ENCODE data around the gene NPB.

The NPB gene

DNA sequence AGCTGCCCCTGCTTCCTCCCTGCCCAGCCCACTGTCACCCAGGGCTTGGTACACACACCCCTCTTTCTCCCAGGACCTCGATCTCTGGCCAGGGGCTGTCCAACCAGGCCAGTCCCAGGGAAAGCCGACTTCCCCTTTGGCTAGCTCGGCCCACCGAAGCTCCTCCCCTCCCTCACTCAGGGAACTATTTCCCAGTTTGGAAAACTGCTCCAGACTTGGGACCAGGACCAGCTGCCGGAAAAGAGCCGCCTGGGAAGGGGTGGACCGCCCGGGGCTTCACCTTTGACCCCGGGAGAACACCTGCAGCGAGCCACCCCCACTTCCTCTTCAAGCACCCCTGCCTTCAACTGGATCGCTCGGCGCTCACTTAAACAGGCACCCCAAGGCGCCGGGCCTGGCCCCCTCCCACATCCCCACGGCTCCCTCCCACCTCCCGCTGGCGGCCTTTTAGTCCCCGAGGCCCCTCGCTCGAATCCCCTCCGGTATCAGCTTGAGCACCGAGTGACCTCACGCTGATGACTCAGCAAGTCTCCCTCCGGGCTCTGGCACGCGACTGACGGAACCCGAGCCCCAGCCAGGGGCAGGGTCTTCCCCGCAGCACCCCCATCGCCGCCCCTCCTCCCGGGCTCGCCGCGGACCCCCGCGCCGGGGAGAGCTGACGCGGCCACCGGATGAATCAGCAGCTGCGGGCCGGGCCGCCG, 24.6 kb downstream of the NPB start:
- DNase-seq (ENCODE audit: low read depth), result no peak

DNA sequence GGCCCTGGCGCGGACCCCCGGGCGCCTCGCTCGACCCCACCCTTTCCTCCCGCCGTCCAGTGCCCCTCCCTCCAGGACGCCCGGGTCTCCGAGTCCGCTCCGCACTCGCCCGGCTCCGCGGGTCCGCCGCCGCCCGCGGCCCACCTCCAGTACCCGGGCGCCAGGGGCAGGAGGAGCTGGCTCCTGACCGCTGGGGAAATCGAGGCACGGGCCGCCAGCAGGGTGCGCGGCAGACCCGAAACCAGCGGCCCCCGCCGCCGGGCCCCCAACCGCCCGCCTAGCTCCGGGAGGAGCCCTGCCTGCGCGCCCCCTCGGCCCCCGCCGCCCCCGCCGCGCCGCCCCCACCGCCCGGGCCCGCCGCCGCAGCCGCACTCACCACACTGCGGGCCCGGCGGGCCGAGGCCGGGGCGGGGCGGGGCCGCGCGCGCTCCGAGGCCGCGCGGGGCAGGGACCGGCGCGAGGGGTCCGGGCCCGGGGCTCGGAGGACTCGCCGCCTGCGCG, 25.2 kb downstream of the NPB start:
- DNase-seq (ENCODE audit: low read depth), result no peak

DNA sequence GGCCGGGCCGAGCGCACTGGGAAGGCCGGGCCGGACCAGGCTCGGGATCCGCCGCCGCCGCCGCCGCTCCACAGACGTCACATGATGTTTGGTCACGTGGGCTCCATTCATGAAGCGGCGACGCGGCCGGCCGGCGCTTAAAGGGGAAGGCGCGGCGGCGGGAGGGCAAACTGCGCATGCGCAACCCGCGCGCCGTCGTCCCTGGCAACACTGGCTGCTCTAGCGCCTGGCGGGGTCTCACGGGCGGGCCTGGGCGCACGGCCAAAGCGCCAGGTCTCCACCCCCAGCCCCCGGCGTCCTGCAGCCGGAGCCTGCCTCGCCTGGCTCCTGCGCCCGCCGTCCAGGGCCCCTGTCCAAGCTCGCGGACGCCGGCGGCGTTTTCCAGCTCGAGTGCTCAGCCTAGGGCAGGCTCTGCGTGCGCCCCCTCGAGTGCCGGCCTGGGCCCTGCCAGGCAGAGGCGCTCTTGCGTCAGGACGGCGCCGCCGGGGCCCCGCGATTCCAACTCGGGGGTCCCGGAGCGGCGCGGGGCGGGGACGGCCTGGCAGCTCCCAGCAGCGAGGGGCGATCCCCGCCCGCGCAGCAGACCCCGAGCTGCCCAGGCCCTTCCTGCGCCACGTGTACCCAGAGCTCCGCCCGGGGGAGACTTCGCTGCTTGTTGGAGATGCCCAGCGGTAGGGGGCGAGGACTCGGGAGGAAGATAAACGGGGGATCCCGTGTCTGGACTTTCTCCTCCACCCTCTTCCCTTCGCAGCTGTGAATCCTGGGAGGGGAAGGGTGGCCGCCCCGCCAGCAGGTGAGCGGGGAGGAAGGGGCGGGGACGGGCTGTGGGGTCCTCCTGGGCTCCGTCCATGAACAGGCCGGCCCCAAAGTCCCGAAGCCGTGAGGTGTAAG, 25.9 kb downstream of the NPB start, which contains the start of gene MAFG:
Gene MAFG, minus strand, starts transcription at position 83 of the 891 bp plus-strand sequence. CDS start 4,550 bp downstream, outside the sequence.
- peak; percentile 73 for DNase-seq (ENCODE audit: low read depth)

DNA sequence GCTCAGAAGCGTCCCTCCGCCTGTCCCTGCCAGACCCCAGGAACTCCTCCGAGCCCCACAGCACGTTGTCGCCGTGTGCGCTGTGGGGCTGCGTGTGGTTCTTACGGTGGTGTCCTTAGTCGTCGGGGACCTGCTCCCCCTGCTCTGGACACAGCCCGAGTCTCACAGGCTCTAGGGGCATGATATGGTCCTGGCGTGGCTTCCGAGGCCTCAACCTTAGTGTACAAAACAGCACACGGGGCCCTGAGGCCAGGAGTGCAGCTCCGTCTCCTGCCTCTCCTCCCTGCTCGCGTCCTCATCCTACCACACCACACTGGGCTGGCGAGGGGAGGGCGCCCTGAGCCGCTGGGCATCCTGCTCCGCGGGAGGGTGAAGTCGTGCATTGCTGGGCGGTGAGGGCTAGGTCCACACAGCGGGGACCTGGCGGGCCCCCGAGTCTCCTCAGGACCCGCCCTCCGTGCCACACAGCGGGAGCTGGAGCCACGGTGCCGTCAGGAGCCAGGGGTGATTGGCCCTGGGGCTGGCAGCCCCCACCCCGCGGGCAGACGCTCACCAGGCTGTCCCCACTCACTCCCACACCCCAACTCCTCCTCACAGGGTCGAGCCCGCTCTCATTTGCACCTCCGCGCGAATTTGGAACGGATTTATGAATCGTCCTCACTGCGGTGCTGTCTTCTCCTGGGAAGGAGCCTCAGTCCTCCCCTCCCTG, 26.7 kb downstream of the NPB start:
- DNase-seq (ENCODE audit: low read depth), result no peak

DNA sequence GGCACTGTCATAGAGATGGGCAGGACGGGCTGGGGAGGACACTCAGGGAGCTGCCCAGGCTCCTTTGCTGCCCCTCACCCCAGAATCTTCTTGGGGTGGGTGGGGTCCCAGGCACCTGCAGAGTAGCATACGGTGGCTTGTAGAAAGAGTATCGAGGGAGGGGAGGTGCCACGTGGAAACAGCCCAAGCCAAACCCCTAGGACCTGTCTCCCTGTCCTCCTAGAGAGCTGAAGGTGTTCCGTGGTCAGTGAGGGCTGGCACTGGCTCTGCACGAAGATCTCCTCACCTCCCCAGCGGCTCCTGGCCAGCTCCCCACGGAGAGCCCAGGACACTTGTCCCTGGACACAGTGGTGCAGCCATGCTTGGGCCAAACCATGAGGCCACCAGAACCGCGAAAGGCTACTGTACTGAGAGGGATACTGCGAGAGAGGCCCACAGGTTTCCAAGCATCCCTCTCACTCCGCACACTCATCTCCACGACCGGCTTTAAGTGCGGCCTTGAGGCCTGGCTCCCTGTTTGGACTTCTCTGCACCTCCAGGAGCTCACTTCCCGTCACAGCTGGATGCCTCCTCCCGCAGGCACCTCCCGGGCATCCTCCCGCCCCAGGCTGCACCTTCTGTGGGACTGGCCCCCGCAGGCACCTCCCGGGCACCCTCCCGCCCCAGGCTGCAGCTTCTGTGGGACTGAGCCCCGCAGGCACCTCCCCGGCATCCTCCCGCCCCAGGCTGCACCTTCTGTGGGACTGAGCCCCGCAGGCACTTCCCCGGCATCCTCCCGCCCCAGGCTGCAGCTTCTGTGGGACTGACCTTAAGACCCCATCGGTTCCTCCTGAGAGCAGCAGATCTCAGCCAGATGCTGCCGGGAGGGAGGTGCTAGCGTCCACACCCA, 27.5 kb downstream of the NPB start:
- DNase-seq (ENCODE audit: low read depth), result no peak

DNA sequence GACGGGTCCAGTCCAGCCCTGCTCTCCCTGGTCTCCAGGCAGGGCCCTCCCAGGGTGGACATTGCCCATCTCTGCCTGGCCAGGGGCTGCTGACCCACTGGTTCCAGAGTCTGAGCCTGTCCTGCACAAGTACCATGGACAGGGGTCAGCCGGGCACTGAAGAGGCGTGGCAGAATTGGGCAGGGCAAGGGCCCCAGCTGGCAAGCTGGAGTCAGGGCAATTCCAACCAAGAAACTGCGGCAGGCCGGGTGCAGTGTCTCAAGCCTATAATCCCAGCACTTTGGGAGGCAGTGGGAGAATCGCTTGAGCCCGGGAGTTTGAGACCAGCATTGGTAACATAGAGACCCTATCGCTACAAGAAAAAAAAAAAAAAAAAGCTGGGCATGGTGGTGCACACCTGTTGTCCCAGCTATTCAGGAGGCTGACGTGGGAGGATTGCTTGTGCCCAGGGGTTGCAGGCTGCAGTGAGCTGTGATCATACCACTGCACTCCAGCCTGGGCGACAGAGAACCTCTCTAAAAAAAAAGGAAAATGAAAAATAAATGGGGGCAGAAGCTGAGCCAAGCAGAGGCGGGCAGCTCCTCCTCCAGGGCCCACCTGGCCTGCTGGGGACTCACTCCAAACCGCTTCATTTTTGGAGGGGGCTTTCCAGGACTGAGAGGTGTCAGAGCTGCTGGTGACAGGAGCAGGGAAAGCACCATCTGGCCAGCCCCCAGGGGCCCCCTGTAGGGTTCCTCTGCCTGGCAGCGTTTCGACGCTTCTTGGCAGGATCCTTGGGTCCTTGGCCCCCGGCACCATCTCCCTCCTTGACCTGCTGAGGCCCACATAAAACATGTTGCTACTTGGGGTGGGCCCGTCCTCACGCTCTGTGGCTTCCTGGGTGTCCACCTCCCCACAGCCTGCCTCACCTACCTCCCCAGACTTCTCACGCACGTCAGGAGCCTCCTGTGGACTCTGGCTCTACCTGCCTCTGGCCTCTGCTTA, 28.4 kb downstream of the NPB start:
- DNase-seq (ENCODE audit: low read depth), result no peak

DNA sequence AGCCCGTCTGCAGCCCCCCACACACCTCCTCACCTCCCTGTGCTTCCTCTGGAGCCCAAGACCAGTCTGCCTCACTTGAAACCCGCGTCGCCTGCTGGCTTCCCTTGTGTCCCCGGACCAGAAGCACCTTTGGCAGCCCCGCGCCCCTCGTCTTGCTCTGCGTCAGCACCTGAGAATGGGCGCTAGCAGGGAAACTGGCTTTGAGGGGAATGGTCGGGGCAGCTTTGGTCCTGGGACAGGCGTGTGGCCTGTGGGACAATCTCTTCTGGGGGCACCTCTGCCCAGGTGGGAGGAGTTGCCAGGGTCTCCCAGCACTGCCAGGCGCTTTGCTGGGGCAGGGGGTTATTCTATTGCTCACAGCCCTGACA, 29.1 kb downstream of the NPB start:
- no peak for DNase-seq (ENCODE audit: low read depth)

DNA sequence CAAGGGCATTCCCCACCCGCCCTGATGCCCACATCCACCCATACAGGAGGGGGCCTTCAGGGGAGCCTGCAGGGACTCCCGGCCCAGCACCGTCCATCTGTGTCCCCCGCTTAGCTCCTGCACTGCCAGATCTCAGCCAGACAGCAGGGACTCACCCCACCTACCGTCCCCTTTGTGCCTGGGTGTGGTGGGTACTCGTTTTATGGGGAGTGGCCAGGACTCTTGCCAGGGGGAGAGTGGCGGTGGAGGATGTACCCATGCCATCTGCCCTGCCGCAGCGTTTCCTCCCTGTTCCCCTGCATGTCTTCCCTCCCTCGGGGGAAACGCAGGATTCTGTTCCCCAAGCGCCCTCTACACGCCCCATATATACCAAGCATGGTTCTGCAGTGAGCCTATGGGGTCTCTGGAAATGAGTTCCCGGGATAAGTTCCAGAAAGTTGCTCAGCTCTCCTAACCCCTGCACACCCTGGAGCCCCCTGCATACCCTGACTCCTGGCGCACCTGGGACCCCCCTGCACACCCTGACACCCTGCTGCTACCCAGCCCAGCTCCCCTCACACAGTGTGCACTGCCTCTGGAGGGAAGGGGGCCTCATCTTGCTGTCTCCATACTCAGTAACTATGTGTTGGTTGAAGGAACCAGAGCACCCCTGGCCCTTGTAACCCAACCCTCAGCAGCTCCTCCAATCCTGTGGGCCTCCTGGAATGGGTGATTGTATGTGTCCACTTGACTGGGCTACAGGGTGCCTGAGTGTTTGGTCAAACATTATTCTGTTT, 29.7 kb downstream of the NPB start:
- DNase-seq (ENCODE audit: low read depth), result no peak

DNA sequence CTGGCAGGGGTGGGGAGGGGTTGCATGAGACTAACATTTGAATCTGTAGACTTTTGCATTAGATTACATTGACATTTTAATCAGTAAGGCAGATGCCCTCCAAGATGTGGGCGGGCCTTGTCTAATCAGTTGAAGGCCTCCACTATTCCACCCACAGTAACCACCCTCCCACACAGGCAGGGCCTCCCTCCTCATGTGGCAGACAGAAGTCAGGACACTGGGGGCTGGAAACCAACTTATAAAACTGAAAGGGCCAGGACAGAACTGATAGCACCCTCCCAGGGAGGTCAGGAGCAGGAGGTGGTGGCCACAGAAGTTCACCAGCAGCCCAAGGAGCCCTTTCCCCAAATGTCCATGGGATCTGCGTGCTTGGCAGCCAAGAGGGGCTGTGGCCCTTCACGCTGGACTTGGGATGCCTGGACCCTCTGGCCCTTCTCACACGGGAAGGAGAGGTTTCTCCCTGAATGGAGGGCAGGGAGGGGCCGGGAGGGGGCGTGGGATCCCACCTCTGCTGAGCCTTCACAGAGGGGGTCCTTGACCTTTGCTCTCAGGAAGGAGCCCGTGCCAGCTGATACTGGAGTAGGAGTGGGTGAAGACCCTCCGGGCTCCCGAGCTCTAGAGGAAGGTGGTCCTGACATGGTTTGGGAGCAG, 30.4 kb downstream of the NPB start:
- DNase-seq (ENCODE audit: low read depth), result no peak

DNA sequence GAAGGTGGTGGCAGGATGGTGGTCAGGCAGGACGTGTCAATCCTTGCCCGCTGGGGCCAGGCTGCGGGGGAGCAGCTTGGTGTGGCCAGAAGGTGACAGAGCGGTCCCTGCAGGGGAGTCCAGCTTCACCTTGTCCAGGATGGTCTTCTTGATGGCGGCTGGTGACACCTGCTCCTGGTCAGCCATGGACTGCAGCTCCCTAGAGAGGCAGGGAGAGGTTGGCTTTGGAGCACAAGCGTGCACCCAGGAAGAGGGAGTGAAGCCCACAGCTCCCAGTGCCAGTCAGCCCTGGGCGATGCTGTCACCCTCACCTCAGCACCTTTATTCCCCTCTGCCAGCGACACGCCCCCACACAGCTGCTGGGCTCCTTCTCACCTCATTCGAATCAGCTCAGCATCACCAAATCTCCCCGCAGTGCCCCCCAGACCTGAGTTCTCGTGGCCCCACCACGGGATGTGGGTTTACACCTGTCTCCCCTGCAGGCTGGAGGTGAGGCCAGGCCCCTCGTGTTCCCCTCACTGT, 31.2 kb downstream of the NPB start:
- DNase-seq (ENCODE audit: low read depth), result no peak

DNA sequence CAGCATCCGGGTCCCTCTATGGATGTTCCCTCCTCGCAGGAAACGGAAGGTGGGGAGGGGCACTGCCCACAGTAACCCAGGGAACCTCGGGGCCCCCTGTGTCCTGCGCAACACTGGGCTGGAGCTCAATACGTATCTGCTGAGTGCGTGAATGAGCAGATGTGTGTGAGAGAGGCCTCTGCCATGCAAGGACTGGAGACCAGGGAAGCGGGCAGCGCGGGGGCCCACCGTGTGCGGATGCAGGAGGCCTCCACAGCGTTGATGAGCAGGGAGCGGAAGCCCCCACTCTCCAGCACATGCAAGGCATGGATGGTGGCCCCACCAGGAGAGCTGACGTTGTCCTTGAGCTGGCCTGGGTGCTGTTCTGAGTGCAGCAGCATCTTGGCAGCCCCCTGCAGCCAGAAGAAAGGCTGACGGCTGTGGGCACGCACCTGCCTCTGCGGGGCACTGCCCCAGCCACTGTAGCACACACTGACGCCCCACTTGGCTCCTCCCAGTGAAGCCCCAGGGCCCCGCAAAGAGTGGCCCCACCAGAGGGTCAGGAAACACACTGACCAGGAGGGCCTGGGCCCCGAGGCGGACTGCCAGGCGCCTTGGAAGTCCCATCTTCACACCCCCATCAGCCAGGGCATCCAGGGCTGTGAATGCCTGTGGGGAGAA, 32.2 kb downstream of the NPB start:
- DNase-seq (ENCODE audit: low read depth), result no peak

DNA sequence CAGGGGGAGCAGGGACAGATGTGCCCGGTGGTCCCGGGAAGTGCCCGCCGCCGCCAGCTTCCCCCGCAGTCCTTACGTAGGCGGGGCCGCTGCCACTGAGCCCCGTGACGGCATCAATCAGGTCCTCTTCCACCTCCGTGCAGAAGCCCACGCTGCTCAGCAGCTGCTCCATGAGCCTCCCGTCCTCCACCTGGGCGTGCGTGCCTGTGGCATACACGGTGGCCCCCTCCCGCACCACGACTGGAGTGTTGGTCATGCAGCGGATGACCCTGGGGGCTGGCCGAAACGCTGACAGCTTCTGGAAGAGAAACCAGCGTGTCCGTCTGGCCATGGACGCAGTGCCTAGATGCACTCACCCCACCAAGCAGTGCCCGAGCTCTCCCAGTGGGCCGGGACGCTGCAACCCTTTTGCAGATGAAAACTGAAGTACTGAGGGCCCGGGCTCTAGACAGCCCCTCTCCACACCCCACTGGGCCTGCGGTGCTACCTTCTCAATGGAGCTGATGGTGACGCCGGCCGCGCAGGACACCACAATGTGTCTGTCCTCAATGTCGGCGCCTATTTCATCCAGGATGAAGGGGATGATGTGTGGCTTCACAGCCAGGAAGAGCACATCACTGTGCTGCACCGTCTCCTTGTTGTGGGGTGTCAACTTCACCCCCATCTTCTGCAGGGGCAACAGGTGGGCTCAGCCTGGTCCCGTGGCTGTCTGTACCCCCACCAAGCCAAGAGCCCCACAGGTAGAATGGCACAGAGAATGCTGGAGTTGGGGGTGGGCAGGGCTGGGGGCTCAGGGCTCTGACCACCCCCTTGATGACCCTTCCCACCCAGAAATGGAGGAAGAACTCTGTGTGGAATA, 33.0 kb downstream of the NPB start:
- DNase-seq (ENCODE audit: low read depth), result no peak

DNA sequence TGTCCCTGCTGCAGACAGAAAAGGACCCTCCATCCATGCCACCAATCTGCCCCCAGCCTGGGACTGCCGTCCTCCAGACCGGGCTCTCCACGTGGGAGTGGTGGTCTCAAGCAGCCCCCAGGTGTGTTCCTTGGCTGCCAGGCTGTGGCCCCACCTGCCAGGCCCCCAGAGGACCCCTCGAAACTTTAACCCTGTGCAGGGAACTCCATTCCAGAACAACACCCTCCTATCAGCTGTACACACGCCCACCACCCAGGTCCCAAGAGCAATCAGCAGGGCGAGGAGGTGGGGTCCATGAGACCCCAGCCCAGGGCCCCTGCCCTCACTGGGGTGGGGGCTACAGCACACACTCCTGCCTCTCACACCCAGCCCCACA, 33.7 kb downstream of the NPB start:
- DNase-seq (ENCODE audit: low read depth), result no peak

DNA sequence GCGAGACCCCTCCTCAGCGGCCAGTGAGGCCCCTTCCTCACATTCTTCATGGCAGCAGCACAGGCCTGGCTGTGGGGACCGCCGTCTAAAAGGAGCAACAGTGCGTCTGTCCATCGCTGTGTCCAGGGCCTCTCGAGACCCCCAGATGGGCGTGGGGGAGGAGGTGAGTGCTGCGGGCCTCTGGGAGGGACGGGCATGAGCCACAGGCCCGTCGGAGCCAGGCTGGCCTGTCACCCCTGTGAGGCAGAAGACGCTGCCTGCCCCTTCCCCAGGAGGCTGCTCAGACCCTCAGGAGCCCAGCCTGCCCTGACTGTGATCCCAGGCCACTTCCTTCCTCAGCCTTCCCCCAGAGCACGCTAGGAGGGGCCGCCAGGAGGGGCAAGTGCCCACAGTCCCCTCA, 37.2 kb downstream of the NPB start:
- no peak for DNase-seq (ENCODE audit: low read depth)

DNA sequence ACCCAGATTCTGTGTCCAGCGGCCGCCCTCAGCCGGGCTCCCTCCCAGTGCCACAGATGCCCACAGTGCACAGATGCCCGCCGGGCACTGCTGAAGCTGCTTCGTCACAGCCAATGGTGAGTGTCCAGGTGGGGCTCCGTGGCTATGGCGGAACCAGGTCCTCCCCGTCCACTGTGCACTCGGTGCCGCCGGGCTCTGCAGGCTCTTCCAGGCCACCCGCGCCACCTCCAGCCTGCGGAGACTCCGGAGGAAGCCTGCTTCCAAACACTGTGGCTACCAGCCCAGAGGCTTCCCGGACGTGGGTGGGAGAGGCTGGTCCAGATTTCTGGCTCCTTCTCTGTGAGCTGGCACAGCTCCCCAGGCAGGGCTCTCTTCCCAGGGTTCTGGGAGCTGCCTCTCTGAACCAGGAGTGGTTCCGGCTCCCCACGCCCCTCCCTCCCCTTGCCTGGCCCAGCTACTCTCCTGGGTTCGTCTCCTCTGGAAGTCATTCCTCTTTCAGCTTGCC, 37.9 kb downstream of the NPB start:
- DNase-seq (ENCODE audit: low read depth), result no peak

DNA sequence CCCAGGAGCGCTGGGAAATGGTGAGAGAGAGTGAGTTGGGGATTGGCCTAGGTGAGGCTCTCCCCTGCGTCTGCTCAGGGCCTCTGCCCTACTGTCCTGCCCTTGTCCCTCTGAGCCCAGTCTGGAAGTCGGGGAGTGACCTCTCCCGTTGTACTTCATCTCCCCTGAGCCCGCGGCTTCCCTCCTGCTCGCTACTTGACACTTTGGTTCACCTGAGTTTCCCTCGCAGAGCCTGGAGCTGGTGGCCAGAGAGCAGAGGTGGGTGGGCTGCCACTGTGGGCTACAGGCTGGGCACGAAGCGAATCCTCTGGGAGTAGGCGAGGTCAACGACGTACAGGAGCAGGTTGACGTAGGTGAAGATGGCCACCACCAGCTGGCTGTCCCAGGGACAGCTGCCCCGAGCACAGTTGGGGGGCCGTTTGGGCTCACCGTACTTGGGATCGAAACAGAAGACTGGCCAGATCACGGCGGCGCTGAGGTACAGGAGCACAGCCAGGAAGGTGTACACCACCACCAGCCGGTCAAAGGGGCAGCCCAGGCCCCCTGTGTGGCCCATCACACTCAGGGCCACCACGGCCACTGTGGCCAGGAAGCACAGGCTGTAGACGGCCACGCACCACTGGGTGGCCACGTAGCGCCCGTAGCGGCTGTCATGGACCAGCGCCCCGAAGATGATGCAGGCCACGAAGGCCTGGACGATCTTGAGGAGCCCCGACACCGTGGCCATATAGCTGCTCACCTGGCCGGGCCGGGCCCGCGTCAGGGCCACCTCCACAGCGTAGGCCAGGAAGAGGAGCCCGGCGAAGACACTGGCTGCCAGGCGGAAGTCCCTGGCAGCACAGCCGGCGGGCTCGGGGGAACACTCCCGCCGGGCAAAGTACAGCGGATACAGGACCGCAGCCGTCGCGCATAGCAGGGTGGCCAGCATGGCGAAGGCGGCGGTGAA, 38.8 kb downstream of the NPB start:
- DNase-seq (ENCODE audit: low read depth), result no peak

Measured in stimulated activated CD8-positive, alpha-beta memory T cell treated with anti-CD3 and anti-CD28 coated beads, Interleukin-15, amount 100 ng/mL, for 1 hour (primary cell).